GM12872 (cell line): ENCODE data around the gene PRKAG3.

ENCODE experiments used
- CTCF ChIP-seq: IDR thresholded peaks from 3 replicates; pipeline ENCODE4 v1.5.1; 2011; ENCODE audit warnings: low read depth, mild to moderate bottlenecking, low read length, moderate library complexity; ENCODE audit not compliant: insufficient read depth

PRKAG3 gene

GRCh38 chr2:218833023-218833609 lies 1.5 kb upstream of the PRKAG3 start:
- TF ChIP-seq CTCF = no peak

GRCh38 chr2:218832520-218832919 lies 917 bp upstream of the PRKAG3 start:
- TF ChIP-seq CTCF = no peak

GRCh38 chr2:218832081-218832480 lies 478 bp upstream of the PRKAG3 start:
- TF ChIP-seq CTCF = no peak

- no peak for TF ChIP-seq CTCF
Observed at GRCh38 chr2:218830526-218831306, 887 bp downstream of the PRKAG3 start.

- TF ChIP-seq CTCF = no peak
Observed at GRCh38 chr2:218829868-218830451, 1.6 kb downstream of the PRKAG3 start.

- TF ChIP-seq CTCF = no peak
Observed at GRCh38 chr2:218828477-218828778, 3.2 kb downstream of the PRKAG3 start.

GRCh38 chr2:218827701-218828476 lies 3.7 kb downstream of the PRKAG3 start:
- no peak for TF ChIP-seq CTCF
